ENCODE measurements around the gene TMIGD1.

The TMIGD1 gene

GRCh38 chr17:30378825-30379302, 45.0 kb upstream of the TMIGD1 start, which contains the start of gene CPD:
CPD (plus strand) TSS chr17:30378927; CDS start chr17:30378981, 54 bp downstream.
- H3K4me3 ChIP-seq (ENCODE audit: low read depth, low read length), result peak within 1 kb of the TSS; percentile 76
- TF ChIP-seq CTCF (IDR thresholded peaks at IDR 0.05; ENCODE audit: low read depth, low read length), result no peak

GRCh38 chr17:30378241-30378824, 44.5 kb upstream of the TMIGD1 start:
- peak overlapping the region; percentile 76 for H3K4me3 ChIP-seq (ENCODE audit: low read depth, low read length)

GRCh38 chr17:30377574-30378240, 43.9 kb upstream of the TMIGD1 start:
- no peak overlapping the region; the same call in 1 of the 2 replicates for H3K4me3 ChIP-seq (ENCODE audit: low read depth, low read length)
- no peak for TF ChIP-seq CTCF (IDR thresholded peaks at IDR 0.05; ENCODE audit: low read depth, low read length)

More at GRCh38 chr17:30378241-30378824, 44.5 kb upstream of the TMIGD1 start:
- TF ChIP-seq CTCF (IDR thresholded peaks at IDR 0.05; ENCODE audit: low read depth, low read length), result no peak

GRCh38 chr17:30376621-30377452, 43.0 kb upstream of the TMIGD1 start:
- peak overlapping the region; percentile 3; the same call in 1 of the 2 replicates for H3K4me3 ChIP-seq (ENCODE audit: low read depth, low read length)
- no peak for TF ChIP-seq CTCF (IDR thresholded peaks at IDR 0.05; ENCODE audit: low read depth, low read length)

GRCh38 chr17:30375661-30376060, 41.8 kb upstream of the TMIGD1 start:
- no peak for TF ChIP-seq CTCF (IDR thresholded peaks at IDR 0.05; ENCODE audit: low read depth, low read length)
- no peak overlapping the region for H3K4me3 ChIP-seq (ENCODE audit: low read depth, low read length)

GRCh38 chr17:30372755-30373154, 38.9 kb upstream of the TMIGD1 start:
- no peak overlapping the region for H3K4me3 ChIP-seq (ENCODE audit: low read depth, low read length)
- TF ChIP-seq CTCF (IDR thresholded peaks at IDR 0.05; ENCODE audit: low read depth, low read length), result no peak

Data from WI38 (cell line).